Body of pancreas (tissue), 4 donors: ENCODE results near the gene DYNC1I2.

Experiments
- CTCF ChIP-seq, 7 experiments: fragments of 450-650 bp in 4 of 7; fragments of 200-600 bp in 3 of 7; sonication (generic) in 3 of 7; IDR thresholded peaks; one replicate each; pipeline ENCODE4 v1.5.1; 2016 to 2019; ENCODE audit warnings: antibody characterized with exemption in 7 of 7
- POLR2A ChIP-seq, 3 donors: fragments of 450-650 bp; IDR thresholded peaks; one replicate each; pipeline ENCODE4 v1.6.1; 2016; ENCODE audit warnings: antibody characterized with exemption in 3 of 3, mild to moderate bottlenecking in 2 of 3

GRCh38 chr2:171707752-171708151 lies 20.5 kb downstream of the DYNC1I2 start:
- TF ChIP-seq CTCF (IDR thresholded peaks at IDR 0.05) (no peak), POLR2A (IDR thresholded peaks at IDR 0.05) (no peak)
